SU-DHL-6 (cell line): Measurements from ENCODE around the gene PON3.

Experiments
- EZH2phosphoT487 ChIP-seq: fragments of 200-600 bp; sonication (generic), shearing (Covaris generic); conservative IDR thresholded peaks from 2 replicates; pipeline ENCODE4 v1.6.1; 2018; ENCODE audit warnings: mild to moderate bottlenecking, antibody characterized with exemption, low read length, moderate library complexity, mixed read lengths
- TF ChIP-seq, protein P1 (sequence below): fragments of 200-600 bp; sonication (generic); IDR thresholded peaks from one replicate; pipeline ENCODE4 v1.5.1; 2017; ENCODE audit warnings: antibody characterized with exemption, mild to moderate bottlenecking, low read length, moderate library complexity; ENCODE audit not compliant: insufficient read depth, poor library complexity, severe bottlenecking

DNA sequence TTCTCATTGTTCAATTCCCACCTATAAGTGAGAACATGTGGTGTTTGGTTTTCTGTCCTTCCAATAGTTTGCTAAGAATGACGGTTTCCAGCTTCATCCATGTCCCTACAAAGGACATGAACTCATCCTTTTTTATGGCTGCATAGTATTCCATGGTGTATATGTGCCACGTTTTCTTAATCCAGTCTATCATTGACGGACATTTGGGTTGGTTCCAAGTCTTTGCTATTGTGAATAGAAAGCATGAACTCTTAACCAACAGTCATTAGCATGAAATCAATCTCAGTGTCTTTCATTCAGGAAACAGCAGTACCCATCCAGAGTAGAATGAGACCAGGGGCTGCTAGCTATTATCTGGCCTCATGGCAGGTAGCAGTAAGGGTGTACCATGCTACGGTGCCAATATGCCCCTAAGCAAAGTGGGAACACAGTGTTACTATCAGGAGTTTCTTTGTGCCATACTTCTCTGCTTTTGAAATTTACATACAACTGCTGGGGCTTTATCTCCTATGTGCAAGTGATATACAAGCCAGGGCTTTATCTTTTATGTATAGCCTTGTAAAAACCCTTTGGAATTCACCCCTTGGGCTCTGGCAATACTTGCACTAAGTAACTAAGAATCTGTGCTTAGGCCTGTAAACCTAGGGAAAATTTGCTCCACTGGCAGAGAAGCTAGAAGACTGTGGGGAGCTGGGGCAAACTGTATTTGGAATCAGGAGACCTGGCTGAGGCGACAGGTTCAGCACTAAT is 33.2 kb upstream of the PON3 start:
- TF ChIP-seq EZH2phosphoT487: no peak
- TF ChIP-seq, protein P1, sequence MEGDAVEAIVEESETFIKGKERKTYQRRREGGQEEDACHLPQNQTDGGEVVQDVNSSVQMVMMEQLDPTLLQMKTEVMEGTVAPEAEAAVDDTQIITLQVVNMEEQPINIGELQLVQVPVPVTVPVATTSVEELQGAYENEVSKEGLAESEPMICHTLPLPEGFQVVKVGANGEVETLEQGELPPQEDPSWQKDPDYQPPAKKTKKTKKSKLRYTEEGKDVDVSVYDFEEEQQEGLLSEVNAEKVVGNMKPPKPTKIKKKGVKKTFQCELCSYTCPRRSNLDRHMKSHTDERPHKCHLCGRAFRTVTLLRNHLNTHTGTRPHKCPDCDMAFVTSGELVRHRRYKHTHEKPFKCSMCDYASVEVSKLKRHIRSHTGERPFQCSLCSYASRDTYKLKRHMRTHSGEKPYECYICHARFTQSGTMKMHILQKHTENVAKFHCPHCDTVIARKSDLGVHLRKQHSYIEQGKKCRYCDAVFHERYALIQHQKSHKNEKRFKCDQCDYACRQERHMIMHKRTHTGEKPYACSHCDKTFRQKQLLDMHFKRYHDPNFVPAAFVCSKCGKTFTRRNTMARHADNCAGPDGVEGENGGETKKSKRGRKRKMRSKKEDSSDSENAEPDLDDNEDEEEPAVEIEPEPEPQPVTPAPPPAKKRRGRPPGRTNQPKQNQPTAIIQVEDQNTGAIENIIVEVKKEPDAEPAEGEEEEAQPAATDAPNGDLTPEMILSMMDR: no peak
